Breast epithelium (tissue), 4 donors: ENCODE results near the gene ITPRIP. TPM values are rescaled to one million over a fixed set of nuclear protein-coding genes. Genes with fewer than 3 reads are reported as not detected.

Source experiments
- DNase-seq, 2 donors: peaks; one replicate each; pipeline ENCODE4 v3.0.0-alpha.2; 2019; ENCODE audit warnings: low spot score in 2 of 2
- H3K27ac ChIP-seq, 2 donors: fragments of 200-600 bp; sonication (generic) in 1 of 2; one replicate each; pipeline ENCODE4 v1.5.1; 2016 to 2019; ENCODE audit warnings: mild to moderate bottlenecking in 1 of 2
- H3K27me3 ChIP-seq, 2 donors: fragments of 200-600 bp; sonication (generic) in 1 of 2; one replicate each; pipeline versions ENCODE4 v1.5.1 to v1.6.0; 2017 to 2019; ENCODE audit warnings: control low read depth in 1 of 2, mild to moderate bottlenecking in 1 of 2
- H3K36me3 ChIP-seq: fragments of 200-600 bp; one replicate; pipeline ENCODE4 v1.5.1; 2019
- H3K4me1 ChIP-seq, 2 donors: fragments of 200-600 bp; sonication (generic); one replicate each; pipeline ENCODE4 v1.5.1; 2016 to 2019; ENCODE audit warnings: control low read depth in 1 of 2
- H3K4me3 ChIP-seq, 3 donors: fragments of 200-600 bp; sonication (generic); 1 replicate in 2 of 3; 2 replicates in 1 of 3; pipeline ENCODE4 v1.5.1; 2016 to 2019; ENCODE audit warnings: mild to moderate bottlenecking in 3 of 3, moderate library complexity in 2 of 3
- H3K9me3 ChIP-seq, 2 donors: fragments of 200-600 bp; sonication (generic) in 1 of 2; one replicate each; pipeline ENCODE4 v1.5.1; 2016 to 2019; ENCODE audit warnings: control low read depth in 1 of 2
- POLR2A ChIP-seq: fragments of 450-650 bp; IDR thresholded peaks from one replicate; pipeline ENCODE4 v1.6.1; 2016; ENCODE audit warnings: antibody characterized with exemption, mild to moderate bottlenecking, moderate library complexity
- POLR2AphosphoS5 ChIP-seq, 3 donors: sonication (generic); formaldehyde crosslinking; IDR thresholded peaks; one replicate each; pipeline ENCODE4 v1.6.1; 2017; ENCODE audit warnings: antibody characterized with exemption in 3 of 3
- intact Hi-C: fragments of 100-400 bp; cut with DNase I; formaldehyde crosslinking; loops from one replicate; pipeline ENCODE4 v1.15.1; 2023; ENCODE audit warnings: low total_unique reads
- total RNA-seq, 3 donors: library from RNA; depleted of rRNA; stranded (reverse); fragments of >200 nt; gene quantifications; one replicate each; pipeline ENCODE4 v1.1.0, GENCODE V29; 2016
- TF ChIP-seq, protein P1 (sequence below), 3 donors: fragments of 450-650 bp; IDR thresholded peaks; one replicate each; pipeline ENCODE4 v1.5.1; 2016 to 2017; ENCODE audit warnings: antibody characterized with exemption in 3 of 3, mild to moderate bottlenecking in 3 of 3, moderate library complexity in 3 of 3

Gene ITPRIP
- total RNA-seq, 3 donors from 2014 or later = 12.0 to 35.4 (median 20.9) TPM

DNA sequence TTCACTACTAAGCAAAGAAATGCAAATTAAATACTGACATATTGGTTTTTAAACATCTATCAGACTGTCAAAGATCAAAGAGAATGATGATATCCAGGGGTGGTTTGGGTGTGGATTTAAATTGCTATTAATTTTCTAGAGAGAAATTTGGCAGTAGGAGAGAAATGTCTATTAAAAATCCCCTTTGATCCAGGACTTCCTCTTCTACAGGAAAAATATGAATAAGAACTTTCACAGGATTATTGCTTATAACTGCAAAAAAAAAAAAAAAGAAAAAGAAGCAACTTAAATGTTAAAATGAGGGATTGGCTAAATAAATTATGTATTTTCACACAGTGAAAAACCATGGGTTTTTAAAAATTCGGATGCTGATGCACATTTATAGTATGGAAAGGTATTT lies 36.3 kb upstream of the ITPRIP start:
- Histone ChIP-seq H3K27me3 (no peaks in the 10 kb centered on the region), H3K4me1 (no peaks in the 10 kb centered on the region), H3K36me3 (no peaks in the 10 kb centered on the region), H3K4me3 (no peak overlapping the region), H3K27ac (no peak overlapping the region), H3K9me3 (peaks cover 0 to 11% of the 10 kb centered on the region in 2 donors)
- intact Hi-C loops = no loop called here
- DNase-seq = no peak
- no peak for TF ChIP-seq POLR2A
- no peak for TF ChIP-seq POLR2AphosphoS5 (IDR thresholded peaks at IDR 0.05)
- TF ChIP-seq, protein P1, sequence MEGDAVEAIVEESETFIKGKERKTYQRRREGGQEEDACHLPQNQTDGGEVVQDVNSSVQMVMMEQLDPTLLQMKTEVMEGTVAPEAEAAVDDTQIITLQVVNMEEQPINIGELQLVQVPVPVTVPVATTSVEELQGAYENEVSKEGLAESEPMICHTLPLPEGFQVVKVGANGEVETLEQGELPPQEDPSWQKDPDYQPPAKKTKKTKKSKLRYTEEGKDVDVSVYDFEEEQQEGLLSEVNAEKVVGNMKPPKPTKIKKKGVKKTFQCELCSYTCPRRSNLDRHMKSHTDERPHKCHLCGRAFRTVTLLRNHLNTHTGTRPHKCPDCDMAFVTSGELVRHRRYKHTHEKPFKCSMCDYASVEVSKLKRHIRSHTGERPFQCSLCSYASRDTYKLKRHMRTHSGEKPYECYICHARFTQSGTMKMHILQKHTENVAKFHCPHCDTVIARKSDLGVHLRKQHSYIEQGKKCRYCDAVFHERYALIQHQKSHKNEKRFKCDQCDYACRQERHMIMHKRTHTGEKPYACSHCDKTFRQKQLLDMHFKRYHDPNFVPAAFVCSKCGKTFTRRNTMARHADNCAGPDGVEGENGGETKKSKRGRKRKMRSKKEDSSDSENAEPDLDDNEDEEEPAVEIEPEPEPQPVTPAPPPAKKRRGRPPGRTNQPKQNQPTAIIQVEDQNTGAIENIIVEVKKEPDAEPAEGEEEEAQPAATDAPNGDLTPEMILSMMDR (IDR thresholded peaks at IDR 0.05) = no peak

DNA sequence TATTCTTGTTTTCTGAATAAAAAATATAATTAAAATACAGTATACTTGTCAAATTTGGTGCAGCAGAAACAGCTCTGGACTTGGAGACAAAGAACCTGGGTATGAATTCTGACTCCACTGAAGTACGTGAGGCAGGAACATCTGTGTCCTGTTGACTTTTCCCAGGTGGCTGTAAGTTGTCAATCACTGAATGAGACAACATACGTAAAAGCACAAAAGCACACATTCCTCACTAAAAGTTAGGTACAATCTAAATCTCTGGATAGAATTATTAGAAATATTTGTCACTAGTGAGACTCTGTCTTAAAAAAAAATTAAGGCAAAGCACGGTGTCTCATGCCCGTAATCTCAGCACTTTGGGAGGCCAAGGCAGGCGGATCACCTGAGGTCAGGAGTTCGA lies 33.5 kb upstream of the ITPRIP start:
- no peaks in the 10 kb centered on the region for H3K36me3 ChIP-seq
- TF ChIP-seq POLR2AphosphoS5 (IDR thresholded peaks at IDR 0.05) (no peak), POLR2A (no peak)
- TF ChIP-seq, protein P1 (IDR thresholded peaks at IDR 0.05) = no peak
- no peak overlapping the region for H3K4me3 ChIP-seq
- H3K27me3 ChIP-seq = no peaks in the 10 kb centered on the region
- no peak overlapping the region for H3K27ac ChIP-seq
- intact Hi-C loops = no loop called here
- peaks cover 0 to 11% of the 10 kb centered on the region in 2 donors for H3K9me3 ChIP-seq
- DNase-seq = no peak
- H3K4me1 ChIP-seq = no peaks in the 10 kb centered on the region

DNA sequence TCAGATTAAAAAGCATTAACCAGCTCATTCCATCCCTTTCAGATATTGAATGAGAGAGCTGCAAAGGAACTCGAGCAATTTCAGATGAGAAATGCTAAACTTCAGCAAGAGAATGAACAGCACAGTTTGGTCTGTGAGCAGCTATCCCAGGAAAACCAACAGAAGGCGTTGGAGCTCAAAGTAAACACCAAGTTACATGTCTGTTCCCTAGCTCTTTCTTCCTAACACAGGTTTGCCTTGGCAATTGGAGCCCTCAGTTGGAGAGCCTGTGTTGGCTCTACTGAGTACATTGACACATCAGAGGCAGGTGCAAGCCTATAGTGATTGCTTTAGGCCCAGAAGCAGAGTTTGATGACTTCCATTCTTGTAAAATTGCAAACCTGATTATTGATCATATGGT lies 30.1 kb upstream of the ITPRIP start:
- Histone ChIP-seq H3K27ac (no peak overlapping the region), H3K4me3 (no peak overlapping the region), H3K36me3 (no peaks in the 10 kb centered on the region), H3K27me3 (no peaks in the 10 kb centered on the region), H3K9me3 (peaks cover 0 to 11% of the 10 kb centered on the region in 2 donors), H3K4me1 (no peaks in the 10 kb centered on the region)
- DNase-seq = no peak
- intact Hi-C loops = no loop called here
- TF ChIP-seq, protein P1 (IDR thresholded peaks at IDR 0.05) = no peak
- no peak for TF ChIP-seq POLR2A
- TF ChIP-seq POLR2AphosphoS5 (IDR thresholded peaks at IDR 0.05) = no peak

DNA sequence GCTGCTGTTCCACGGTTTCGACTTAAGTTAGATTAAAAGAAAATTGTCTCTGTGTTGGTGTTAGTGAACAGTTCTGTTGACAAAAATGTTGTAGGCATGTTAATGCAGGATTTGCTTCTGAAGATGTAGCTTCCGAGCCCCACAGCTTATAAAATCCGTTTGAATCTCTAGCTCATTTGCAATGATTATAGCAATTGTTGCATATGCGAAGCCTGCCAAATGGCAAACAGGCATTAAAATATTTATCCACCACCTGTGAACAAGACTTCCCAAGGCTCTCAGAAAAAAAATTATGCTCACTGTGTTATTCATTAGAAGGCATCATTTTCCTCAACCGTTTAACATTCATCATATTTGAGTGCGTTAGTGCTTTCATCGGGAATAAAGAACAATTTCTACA lies 29.6 kb upstream of the ITPRIP start:
- peaks cover 0 to 11% of the 10 kb centered on the region in 2 donors for H3K9me3 ChIP-seq
- no peak overlapping the region for H3K4me3 ChIP-seq
- no peaks in the 10 kb centered on the region for H3K36me3 ChIP-seq
- intact Hi-C loops = no loop called here
- TF ChIP-seq, protein P1 (IDR thresholded peaks at IDR 0.05) = no peak
- H3K4me1 ChIP-seq = no peaks in the 10 kb centered on the region
- H3K27ac ChIP-seq = no peak overlapping the region
- H3K27me3 ChIP-seq = no peaks in the 10 kb centered on the region
- DNase-seq = no peak

DNA sequence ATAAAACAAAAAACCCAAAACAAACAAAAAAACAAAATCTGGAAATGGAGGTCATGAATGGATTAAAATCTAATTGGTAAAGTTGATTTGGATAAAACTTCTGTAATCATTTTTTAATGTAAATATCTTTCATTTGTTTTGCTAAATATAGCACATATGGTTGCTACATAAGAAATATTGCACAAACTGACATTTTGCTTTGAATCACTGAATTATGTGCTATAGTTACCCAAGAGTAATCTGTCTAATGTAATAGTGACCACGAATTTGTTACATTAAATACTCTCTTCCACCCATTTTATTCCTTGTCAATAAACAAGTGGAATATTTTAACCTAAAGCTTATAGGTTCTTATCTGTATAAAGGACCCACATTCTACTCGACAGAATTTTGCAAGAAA lies 21.5 kb upstream of the ITPRIP start:
- H3K36me3 ChIP-seq = no peaks in the 10 kb centered on the region

More for the DNA sequence above, 21.5 kb upstream of the ITPRIP start:
- H3K4me1 ChIP-seq = no peaks in the 10 kb centered on the region
- H3K27me3 ChIP-seq = no peaks in the 10 kb centered on the region
- no peak overlapping the region for H3K4me3 ChIP-seq
- H3K9me3 ChIP-seq = no peaks in the 10 kb centered on the region
- TF ChIP-seq POLR2AphosphoS5 (IDR thresholded peaks at IDR 0.05) = no peak
- TF ChIP-seq POLR2A = no peak
- TF ChIP-seq, protein P1 (IDR thresholded peaks at IDR 0.05) = no peak
- no peak overlapping the region for H3K27ac ChIP-seq
- intact Hi-C loops = no loop called here
- no peak for DNase-seq
